Jurkat, Clone E6-1 (cell line): ENCODE results near the gene DLG4.
"Not testable (repeated sequence)": the region's sequence is repeated elsewhere in the genome, so short reads cannot be mapped to it uniquely, and the experiment has no call there.

ENCODE experiments used
- DNase-seq: peaks from one replicate; pipeline ENCODE4 v3.0.0-alpha.2; 2011; ENCODE audit warnings: low read depth, low spot score
- H3K4me3 ChIP-seq: 2 replicates; pipeline ENCODE4 v1.5.1; 2011; ENCODE audit warnings: mild to moderate bottlenecking, low read length, control low read depth, moderate library complexity

The DLG4 gene

DNA sequence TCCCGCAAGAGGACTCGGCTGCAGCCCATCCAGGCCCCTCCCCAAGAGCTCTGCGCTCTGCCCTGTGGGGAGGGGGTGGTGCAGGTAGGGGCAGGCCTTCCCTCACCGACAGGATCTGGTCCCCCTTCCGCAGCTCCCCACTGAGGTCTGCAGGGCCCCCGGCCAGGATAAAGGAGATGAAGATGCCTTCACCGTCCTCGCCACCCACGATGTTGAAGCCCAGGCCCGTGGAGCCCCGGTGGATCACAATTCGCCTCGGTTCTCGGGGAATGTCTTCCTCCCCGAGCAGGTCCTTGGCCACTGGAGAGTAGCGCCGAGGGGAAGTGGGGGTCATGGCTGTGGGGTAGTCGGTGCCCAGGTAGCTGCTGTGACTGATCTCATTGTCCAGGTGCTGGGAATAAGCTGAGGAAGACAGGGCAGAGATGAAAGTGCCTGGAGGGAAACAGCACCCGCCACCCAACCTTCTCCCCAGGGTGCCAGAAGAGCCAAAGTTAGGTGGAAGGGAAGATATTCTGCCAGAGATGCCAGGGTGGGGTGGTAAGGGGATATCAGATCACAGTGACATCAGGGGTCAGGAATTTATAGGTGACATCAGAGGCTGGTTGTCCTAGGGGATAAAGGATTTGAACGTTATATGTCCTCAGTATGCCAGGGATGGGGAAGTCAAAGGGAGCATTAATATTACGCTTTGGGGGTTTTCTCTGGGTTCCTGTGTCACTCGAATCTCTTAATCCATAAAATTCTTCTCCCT, 22.8 kb downstream of the DLG4 start:
- DNase-seq = no peak
- no peak overlapping the region for H3K4me3 ChIP-seq

DNA sequence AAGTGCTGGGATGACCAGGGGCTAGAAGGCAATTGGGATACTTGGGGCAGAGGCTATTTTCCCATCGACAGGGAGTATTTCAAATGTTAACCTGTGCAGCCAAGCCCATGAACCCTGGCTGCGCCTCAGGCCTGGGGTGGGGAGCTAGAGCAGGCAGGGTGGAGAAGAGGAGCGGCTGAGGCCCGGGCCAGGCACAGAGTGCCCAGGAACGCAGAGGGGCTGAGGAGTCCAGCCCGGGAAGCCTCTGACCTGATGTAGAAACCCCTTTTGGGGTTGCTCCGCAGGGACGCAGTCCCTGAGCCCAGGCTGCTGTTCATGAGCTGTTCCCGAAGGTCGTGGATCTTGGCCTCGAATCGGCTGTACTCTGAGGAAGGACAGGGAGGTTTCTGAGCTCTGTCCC, 23.7 kb downstream of the DLG4 start:
- no peak overlapping the region for H3K4me3 ChIP-seq
- no peak for DNase-seq

DNA sequence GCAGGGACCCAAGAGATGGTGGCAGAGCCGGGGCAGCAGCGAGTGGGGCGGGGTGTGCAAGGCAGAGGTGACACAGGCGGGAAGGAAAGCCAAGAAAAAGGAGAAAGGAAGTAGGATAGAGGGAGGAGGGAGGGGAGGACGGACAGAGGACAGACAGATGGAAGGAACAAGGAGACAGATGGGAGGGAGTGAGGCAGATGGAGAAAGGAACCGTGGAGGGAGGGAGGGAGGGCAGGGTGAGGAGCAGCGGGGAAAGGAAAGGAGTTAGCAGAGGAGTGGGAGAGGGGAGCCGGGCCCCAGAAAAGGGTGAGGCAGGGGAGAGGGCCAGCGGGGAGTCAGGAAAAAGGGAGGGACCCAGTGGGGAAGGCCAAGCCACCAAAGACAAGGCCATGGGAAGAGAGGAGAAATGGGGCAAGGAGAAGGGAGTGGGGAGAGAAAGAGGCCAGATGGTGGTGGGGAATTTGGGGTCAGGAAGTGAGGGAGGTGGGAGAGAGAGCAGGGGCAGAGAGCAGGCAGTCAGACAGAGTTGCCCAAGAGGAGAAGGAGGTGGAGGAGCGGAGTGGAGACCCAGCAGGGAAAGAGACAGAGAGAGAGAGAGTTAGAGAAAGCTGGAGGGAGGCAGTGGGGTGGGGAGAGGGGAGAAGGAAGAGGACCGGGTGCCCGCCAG, 27.2 kb downstream of the DLG4 start:
- DNase-seq = no peak
- no peak overlapping the region for H3K4me3 ChIP-seq

DNA sequence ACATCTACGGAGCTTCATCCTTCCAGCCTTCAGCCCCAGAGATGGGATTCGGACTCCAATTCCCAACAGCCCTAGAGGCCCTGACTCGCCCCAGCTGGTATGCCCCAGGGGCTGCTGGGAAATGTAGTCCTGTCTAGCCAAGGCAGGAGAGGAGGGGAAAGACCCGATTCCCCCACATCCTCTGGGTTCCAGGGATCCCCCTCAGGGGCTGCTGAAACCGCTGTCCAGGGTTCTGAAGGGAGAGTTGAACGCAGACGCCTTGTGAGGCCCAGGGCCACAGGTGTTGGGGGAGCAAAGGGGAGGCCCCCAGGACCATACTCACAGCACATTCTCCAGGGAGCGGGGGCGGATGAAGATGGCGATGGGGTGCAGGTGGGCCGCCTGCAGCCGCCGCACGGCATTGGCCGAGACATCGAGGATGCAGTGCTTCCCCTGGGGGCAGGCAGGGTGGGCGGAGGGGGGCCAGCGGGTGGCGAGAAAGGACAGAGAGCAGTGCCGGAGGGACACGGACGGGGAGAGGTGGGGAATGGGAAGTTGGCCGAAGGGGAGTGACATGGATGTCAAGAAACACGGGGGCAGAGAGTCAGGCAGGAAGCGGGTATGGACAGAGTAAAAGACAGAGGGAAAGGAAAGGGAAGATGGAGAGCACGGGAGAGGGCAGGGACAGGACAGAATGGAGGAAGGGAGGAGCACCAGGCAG, 27.9 kb downstream of the DLG4 start:
- no peak for DNase-seq
- H3K4me3 ChIP-seq = no peak overlapping the region

DNA sequence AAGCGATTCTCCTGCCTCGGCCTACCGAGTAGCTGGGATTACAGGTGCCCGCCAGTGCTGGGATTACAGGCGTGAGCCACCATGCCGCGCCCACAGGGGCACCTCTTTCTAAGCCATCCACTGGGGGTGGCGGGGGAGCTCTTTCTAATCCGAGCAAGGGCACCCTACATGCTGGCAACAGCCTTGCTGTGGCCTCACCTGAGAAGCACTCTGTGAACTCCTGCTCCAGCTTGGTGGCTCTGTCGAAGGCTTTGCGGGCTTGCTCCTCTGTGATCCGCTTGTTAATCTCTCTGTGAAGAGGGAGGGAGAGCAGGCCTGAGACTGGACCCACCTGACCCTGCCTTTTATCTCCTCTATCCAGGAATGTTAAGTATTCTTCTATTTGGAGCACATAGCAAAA, 28.6 kb downstream of the DLG4 start:
- H3K4me3 ChIP-seq = no peak overlapping the region
- DNase-seq = no peak

DNA sequence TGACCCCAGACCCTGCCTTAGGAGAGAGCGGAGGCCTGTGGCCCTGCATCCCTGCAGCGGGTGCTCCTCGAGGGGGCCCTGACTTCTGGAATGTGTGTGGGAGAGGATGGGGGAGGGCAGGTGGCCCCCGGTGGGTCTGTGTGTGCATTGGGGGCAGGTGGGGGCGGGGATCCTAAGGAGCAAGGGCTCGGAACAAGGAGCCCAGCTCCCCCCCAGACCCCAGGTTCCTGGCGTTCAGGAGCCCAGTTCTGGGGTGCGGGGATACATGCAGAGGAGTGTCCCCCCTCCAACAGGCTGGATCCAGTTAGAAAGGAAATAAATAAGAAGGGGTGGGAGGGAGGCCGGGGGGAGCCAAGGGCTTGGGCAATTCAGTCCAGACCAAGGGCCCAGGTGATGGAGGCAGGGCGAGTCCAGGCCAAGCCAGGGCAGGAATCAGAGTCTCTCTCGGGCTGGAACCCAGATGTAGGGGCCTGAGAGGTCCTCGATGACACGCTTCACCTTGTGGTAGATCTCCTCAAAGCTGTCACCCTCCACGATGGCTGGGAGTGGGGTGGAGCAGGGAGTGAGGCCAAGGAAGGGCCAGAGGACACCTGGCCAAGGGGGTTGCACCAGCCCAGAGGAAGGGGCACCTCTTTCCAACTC, 29.2 kb downstream of the DLG4 start:
- DNase-seq = no peak
- no peak overlapping the region for H3K4me3 ChIP-seq

DNA sequence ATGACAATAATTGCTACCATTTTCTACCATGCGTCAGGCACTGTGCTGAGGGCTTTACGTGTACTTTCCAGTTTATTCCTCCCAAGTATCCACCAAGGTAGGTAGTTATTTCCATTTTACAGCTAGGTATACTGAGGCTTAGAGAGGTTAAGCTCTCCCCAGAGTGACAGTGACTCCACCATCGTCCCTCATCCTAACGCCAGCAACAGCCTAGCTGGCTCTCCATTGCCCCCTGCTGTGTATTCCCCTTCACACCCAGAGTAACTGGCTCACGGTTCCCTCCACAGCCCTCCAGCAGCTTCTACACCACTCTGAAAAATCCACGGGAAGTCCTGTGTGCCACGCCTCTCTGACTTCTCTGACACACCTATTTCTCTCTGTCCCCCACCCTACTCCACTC, 33.4 kb downstream of the DLG4 start:
- no peak overlapping the region for H3K4me3 ChIP-seq
- no peak for DNase-seq

DNA sequence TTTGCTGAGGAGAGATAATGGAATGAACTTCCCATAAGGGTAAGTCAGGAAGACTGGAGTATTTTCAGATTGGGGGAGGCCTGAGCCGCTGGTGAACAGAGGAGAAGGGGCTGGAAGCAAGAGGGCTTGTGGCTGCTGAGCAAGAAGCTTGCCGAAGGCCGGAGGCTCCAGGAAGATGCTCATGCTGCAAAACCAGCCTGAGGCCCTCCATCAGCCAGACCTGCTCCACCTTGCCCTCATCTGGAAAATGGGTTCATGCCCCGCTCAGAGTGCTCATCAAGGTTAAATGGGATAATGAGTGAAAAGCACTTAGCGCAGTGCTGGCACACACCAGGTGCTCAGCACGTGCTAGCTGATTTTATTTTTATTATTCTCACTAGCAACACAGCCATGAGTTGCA, 35.0 kb downstream of the DLG4 start:
- H3K4me3 ChIP-seq = no peak overlapping the region
- DNase-seq = no peak

DNA sequence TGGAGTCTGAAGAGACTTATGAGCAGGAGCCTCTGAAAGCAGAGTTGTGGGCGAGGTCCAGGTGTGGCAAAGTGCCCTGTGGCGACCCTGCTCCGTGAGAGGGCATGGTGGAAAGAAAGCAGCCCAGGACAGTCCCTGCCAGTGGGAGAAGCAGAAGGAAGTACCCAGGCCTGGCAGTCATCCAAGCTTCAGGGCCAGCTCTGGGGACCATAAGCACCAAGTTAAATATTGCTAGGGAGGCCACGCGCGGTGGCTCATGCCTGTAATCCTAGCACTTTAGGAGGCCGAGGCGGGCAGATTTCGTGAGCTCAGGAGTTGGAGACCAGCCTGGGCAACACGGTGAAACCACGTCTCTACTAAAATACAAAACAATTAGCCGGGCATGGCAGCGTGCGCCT, 35.5 kb downstream of the DLG4 start:
- no peak overlapping the region for H3K4me3 ChIP-seq
- DNase-seq = no peak

DNA sequence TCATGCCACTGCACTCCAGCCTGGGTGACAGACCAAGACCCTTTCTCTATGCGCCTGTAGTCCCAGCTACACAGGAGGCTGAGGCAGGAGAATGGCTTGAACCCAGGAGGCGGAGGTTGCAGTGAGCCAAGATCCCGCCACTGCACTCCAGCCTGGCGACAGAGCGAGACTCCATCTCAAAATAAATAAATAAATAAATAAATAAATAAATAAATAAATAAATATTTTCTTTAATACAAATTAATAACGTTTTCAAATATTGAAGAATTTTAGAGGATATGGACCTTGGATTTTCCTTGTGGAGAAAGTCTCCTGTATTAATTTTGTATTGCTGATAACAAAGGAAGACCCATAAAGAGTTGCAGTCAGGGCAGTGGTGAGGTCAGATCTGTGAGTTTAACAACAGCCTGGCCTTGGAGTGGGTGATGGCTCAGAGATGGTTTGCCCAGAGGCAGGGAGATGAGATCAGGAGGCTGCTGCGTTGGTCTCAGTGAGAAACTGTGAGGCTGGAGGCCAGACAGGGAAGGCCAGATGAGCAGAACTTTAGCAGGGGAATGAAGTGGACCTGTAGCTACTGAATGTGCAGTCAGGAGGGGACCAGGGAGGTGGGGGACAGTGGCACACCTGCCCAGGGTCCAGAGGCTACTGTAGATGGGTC, 36.1 kb downstream of the DLG4 start:
- DNase-seq = no peak
- no peak overlapping the region for H3K4me3 ChIP-seq

DNA sequence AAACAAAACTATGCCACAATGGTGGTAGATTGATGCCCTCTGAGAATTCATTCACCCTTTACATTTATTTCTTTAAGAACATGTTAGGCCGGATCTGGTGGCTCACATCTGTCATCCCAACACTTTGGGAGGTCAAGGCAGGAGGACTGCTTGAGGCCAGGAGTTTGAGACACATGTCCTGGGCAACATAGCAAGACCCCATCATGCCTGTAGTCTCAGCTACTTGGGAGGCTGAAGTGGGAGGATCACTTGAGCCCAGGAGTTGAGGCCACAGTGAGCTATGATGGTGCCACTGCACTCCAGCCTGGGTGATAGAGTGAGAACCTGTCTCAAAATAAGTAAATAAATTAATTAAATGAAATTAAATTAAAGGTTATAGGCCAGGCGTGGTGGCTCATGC, 37.5 kb downstream of the DLG4 start:
- not testable (repeated sequence) for H3K4me3 ChIP-seq, DNase-seq

DNA sequence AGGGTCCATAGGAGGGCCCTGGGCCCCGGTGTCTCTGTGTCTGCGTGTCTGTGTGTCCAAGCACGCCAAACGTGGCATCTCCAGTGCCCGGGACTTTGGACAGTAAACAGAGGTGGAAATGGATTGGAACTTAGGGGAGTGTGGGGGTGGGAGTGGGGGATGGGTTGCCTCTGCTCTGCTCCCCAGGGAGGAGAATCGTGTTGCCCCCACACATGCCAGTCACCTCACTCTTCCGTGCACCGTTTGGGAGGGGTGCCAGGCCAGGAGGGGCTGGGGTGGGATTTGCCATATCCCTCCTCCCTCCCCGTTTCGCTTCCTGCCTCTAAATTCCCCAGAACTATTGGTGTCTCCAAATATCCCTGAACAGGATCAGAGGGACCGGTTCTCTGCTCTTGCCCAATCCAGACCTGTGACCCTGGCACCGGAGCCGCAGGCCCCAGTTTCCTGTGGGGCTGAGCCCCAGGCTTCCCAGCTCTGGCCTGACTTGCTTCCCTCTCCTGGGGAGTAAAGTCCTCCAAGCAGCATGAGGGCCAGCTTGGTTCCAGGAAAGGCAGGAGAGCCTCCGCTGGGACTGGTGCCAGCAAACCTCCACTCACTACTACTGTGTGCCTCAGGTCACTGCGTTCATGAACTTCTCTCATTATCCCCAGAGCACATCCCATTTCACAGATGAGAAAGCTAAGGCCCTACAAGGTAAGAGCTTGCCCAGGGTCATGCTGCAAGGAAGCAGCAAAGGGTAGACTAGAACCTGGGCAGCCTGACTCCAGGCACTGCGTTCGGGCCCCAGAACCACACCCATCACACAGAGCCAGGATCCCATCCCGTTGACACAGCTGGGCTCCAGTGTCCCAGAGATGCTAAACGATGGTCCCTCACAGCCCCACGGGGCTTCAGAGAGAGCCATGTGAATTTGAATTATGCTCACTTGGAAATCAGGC, 40.0 kb downstream of the DLG4 start, which contains the start of gene ASGR1:
TSS of gene ASGR1 (minus strand) at position 54 of the 938 bp plus-strand sequence. CDS start 807 bp downstream, outside the sequence.
- peak within 1 kb of the TSS; percentile 57 for H3K4me3 ChIP-seq
- DNase-seq = no peak

DNA sequence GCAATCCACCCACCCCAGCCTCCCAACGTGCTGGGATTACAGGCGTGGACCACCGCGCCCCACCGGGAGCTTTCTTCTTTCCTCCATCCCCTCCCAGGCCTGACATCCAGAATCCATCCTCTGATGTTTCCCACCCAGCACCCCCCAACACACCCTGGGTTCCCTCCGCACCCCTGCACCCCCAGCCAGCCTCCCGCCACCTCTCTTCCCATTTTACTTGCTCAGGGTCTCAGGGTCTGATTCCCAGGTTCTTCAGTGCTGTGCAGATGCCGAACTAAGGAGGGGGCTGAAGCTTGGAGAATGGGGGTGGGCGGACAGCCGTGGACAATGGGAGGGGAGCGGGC, 40.7 kb downstream of the DLG4 start:
- no peak for DNase-seq
- no peak overlapping the region for H3K4me3 ChIP-seq

DNA sequence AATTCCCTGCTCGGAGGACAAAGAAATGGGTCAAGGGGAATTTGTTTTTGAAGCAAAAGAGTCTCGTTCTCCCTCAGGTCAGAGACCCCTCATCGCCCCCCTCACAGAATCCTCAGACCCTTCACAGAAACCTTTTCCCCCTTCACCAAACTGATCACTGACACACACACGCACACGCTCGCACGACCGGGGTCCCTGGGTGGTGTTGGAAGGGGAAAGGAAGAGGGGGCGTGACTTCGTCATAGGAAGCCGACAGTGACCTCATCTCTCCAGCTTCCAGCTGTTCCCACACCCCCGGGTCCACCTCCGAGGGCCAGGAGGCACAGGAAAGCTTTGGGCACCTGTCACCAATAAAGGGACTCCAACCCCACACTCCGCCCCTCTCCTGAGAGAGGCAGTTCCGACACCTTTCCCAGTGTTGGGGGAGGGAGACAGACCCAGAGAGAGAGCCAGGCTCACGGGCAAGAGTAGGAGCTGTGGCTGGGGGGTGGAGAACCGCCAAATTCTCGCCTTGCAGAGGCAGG, 41.6 kb downstream of the DLG4 start:
- no peak for DNase-seq
- H3K4me3 ChIP-seq = peak overlapping the region; percentile 57

DNA sequence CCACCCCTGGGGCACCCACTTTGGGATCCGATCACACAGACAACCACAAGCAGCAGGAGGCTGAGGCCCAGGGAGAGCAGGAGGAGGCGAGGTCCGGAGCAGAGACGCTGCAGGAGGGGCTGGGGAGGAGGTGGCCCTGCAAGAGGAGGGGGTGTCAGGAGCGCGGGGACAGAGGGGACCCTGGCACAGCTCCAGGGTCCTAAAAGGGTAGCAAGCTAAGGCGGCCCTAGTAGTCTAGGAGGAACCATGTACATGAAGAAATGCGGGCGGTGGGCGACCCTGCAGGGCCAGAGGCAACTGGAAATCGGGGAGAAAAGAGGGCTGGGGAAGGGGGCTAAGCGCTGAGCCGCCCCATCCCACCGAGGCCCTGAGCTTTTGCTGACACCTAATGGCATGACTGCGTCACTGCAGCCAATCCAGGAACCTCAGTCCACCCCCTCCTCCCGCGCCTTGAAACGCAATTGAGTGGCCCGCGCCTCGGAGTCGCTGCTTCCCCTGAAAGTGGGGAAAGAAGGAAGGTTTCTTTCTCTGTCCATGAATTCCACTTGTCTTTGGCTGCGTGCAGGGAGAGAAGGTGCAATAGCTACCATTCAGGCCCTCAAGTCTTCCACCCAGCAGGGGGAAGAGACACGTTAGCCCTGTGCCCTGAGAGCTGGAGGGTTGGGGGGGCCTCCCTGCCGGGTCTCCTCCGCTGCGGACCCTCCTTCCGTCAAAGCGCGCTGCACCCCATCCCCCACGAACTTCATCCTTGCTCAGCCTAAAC, 42.3 kb downstream of the DLG4 start:
- peak; percentile 50 for DNase-seq
- peak overlapping the region; percentile 57 for H3K4me3 ChIP-seq

DNA sequence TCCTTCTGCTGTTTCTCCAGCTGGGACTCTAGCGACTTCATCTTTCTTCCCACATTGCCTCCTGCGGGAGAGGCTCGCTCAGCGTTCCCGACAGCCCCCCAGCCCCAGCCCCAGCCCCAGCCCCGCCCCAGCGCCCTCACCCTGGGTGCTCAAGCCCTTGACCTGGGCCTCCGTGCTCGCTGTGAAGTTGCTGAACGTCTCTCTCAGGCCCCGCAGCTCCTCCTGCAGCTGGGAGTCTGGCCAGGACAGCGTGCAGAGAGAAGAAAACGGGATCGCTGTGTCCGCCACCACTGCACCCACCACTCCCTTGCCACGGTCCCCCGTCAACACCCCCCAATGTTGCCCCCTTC, 42.8 kb downstream of the DLG4 start:
- no peak for DNase-seq
- H3K4me3 ChIP-seq = no peak overlapping the region

DNA sequence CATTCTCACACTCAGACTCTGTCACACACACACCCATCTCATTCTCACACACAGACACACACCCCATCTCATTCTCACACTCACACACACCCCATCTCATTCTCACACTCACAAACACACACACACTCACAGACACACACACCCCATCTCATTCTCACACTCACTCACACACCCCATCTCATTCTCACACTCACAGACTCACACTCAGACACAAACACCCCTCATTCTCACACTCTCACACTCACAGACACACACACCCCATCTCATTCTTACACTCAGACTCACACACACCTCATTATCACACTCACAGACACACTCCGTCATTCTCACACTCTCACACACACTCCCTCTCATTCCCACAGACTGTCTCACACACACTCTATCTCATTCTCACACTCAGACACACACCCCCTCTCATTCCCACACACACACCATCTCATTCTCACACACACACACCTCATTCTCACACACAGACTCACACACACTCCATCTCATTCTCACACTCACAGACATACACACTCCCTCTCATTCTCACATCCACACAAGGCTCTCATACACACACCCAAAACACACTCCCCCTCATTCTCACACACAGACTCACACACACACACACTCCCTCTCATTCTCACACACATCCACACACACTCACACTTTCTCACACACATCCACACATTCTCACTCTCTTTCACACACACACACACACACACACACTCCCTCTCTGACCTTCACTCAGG, 43.4 kb downstream of the DLG4 start:
- H3K4me3 ChIP-seq = no peak overlapping the region
- DNase-seq = no peak
